Esophagus muscularis mucosa (tissue), 4 donors: Measurements from ENCODE around the gene GABRA4. TPM values are rescaled to one million over a fixed set of nuclear protein-coding genes. Genes with fewer than 3 reads are reported as not detected.

Experiments used
- DNase-seq: peaks from one replicate; pipeline ENCODE4 v3.0.0-alpha.2; 2017; ENCODE audit errors: extremely low spot score
- H3K27ac ChIP-seq, 4 donors: fragments of 200-600 bp; sonication (generic); replicated peaks in 1 of 4; 1 replicate in 3 of 4; 2 replicates in 1 of 4; pipeline ENCODE4 v1.5.1; 2016 to 2019; ENCODE audit warnings: mild to moderate bottlenecking in 1 of 4
- H3K27me3 ChIP-seq, 4 donors: fragments of 200-600 bp; sonication (generic); one replicate each; pipeline versions ENCODE4 v1.5.1 to v1.6.0; 2016 to 2019
- H3K36me3 ChIP-seq, 4 donors: fragments of 200-600 bp; sonication (generic); one replicate each; pipeline ENCODE4 v1.5.1; 2016 to 2019
- H3K4me1 ChIP-seq, 4 donors: fragments of 200-600 bp; sonication (generic); one replicate each; pipeline ENCODE4 v1.5.1; 2016 to 2019
- H3K4me3 ChIP-seq, 4 donors: fragments of 200-600 bp; sonication (generic); 1 replicate in 2 of 4; 2 replicates in 2 of 4; pipeline ENCODE4 v1.5.1; 2016 to 2019; ENCODE audit warnings: mild to moderate bottlenecking in 4 of 4, moderate library complexity in 1 of 4
- H3K9me3 ChIP-seq, 4 donors: fragments of 200-600 bp; sonication (generic); 1 replicate in 3 of 4; 2 replicates in 1 of 4; pipeline ENCODE4 v1.5.1; 2016 to 2019
- EP300 ChIP-seq: sonication (generic); formaldehyde crosslinking; IDR thresholded peaks from one replicate; pipeline ENCODE4 v1.6.1; 2017; ENCODE audit warnings: antibody characterized with exemption
- POLR2A ChIP-seq: fragments of 450-650 bp; IDR thresholded peaks from one replicate; pipeline ENCODE4 v1.6.1; 2017; ENCODE audit warnings: antibody characterized with exemption, moderate library complexity, mild to moderate bottlenecking, low read depth
- POLR2AphosphoS5 ChIP-seq, 2 donors: sonication (generic); formaldehyde crosslinking; IDR thresholded peaks; one replicate each; pipeline ENCODE4 v1.6.1; 2017; ENCODE audit warnings: antibody characterized with exemption in 2 of 2
- WGBS: methylation state at CpG from one replicate; pipeline ENCODE4 v1.1.5; 2018; 5-methylcytosine and 5-hydroxymethylcytosine counted together
- intact Hi-C: fragments of 100-400 bp; cut with DNase I; formaldehyde crosslinking; loops from one replicate; pipeline ENCODE4 v1.15.1; 2023
- total RNA-seq, 4 donors: library from RNA; depleted of rRNA; stranded (reverse); fragments of >200 nt; gene quantifications; one replicate each; pipeline versions ENCODE4 v1.1.0 to v1.2.1, GENCODE V29; 2016
- TF ChIP-seq, protein P1 (sequence below), 3 experiments: fragments of 200-600 bp in 2 of 3; fragments of 450-650 bp in 1 of 3; sonication (generic) in 2 of 3; IDR thresholded peaks; one replicate each; pipeline ENCODE4 v1.5.1; 2017 to 2019; ENCODE audit warnings: antibody characterized with exemption in 3 of 3, mild to moderate bottlenecking in 2 of 3, moderate library complexity in 1 of 3

Gene GABRA4
- total RNA-seq, 4 donors from 2014 or later, result under 0.01 TPM; not detected in 2

DNA sequence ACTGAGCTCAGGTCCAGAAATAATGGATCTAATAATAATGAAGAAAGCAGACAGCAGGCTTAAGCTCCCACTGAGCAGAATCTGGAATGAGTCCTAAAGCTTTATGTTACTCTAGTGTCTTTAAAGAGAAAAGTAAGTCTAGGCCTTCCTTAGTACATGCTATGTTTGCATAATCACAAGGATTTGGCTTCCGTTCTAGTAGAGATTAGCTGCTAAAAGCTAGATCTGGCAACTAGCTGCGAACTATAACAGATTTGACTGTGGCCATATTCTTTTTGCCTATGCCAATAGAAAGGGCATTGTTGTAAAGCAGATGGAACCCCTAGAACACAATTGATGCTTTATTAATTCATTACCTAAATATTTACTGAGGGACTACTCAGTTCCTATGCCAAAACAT is 103.3 kb downstream of the GABRA4 start:
- DNase-seq, result no peak
- intact Hi-C loops, result no loop called here
- no peak overlapping the region for H3K27ac ChIP-seq

DNA sequence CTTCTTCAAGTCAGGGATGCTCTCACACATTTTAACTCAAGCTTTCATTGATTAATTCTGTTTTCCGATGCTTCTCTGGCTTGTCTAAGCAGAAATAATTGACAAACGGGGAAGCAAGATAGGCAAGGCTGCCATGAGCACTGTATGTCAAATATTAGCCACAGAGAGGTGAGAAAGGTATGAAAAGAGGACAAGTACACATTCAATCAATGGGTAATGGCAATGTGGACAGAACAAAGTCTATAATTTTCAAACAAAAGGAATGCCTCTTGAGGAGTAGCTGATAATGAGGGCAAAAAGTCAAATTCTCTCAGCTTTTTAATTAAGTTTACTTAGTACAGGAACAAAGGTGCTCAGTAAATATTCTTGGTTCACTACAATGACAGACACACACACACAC is 104.0 kb downstream of the GABRA4 start:
- TF ChIP-seq EP300, result no peak
- TF ChIP-seq POLR2A, result no peak
- TF ChIP-seq POLR2AphosphoS5 (IDR thresholded peaks at IDR 0.05), result no peak
- TF ChIP-seq, protein P1, sequence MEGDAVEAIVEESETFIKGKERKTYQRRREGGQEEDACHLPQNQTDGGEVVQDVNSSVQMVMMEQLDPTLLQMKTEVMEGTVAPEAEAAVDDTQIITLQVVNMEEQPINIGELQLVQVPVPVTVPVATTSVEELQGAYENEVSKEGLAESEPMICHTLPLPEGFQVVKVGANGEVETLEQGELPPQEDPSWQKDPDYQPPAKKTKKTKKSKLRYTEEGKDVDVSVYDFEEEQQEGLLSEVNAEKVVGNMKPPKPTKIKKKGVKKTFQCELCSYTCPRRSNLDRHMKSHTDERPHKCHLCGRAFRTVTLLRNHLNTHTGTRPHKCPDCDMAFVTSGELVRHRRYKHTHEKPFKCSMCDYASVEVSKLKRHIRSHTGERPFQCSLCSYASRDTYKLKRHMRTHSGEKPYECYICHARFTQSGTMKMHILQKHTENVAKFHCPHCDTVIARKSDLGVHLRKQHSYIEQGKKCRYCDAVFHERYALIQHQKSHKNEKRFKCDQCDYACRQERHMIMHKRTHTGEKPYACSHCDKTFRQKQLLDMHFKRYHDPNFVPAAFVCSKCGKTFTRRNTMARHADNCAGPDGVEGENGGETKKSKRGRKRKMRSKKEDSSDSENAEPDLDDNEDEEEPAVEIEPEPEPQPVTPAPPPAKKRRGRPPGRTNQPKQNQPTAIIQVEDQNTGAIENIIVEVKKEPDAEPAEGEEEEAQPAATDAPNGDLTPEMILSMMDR (IDR thresholded peaks at IDR 0.05), result no peak
- H3K27me3 ChIP-seq, result no peaks in the 10 kb centered on the region
- intact Hi-C loops, result no loop called here
- DNase-seq, result no peak
- H3K9me3 ChIP-seq, result no peaks in the 10 kb centered on the region
- H3K4me1 ChIP-seq, result no peaks in the 10 kb centered on the region
- 77% methylated on average over 2 of the region's 2 CpGs for WGBS
- no peak overlapping the region for H3K27ac ChIP-seq
- no peaks in the 10 kb centered on the region for H3K36me3 ChIP-seq
- no peak overlapping the region for H3K4me3 ChIP-seq

More for the DNA sequence above, 103.3 kb downstream of the GABRA4 start:
- TF ChIP-seq POLR2A (no peak), POLR2AphosphoS5 (IDR thresholded peaks at IDR 0.05) (no peak), EP300 (no peak)
- TF ChIP-seq, protein P1 (IDR thresholded peaks at IDR 0.05), result no peak
- H3K9me3 ChIP-seq, result no peaks in the 10 kb centered on the region
- H3K4me1 ChIP-seq, result no peaks in the 10 kb centered on the region
- H3K27me3 ChIP-seq, result no peaks in the 10 kb centered on the region
- no peaks in the 10 kb centered on the region for H3K36me3 ChIP-seq
- H3K4me3 ChIP-seq, result no peak overlapping the region
- WGBS, result 35% methylated on average over 2 of the region's 2 CpGs

DNA sequence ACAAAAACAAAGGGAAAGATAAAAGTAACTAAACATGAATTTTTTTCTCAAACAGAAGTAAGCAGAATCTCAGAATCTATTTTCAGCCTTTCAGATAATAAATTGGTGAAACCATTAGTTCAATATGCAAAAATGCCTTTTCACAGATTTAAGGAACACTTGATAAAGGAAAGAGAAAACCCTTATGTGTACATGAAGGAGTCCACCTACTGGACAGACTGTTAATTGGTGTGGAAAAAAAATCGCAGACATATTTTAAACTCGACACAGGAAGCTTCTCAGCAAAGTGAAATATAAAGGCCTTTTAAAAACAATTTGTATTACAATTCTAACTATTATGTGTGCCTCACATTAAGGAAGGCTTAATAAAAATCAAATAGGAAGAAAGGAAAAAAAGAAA is 106.7 kb downstream of the GABRA4 start:
- intact Hi-C loops, result no loop called here
- Histone ChIP-seq H3K27me3 (no peaks in the 10 kb centered on the region), H3K4me3 (no peak overlapping the region), H3K27ac (no peak overlapping the region), H3K9me3 (no peaks in the 10 kb centered on the region), H3K36me3 (no peaks in the 10 kb centered on the region), H3K4me1 (no peaks in the 10 kb centered on the region)
- DNase-seq, result no peak
- WGBS, result 14% methylated on average over 2 of the region's 2 CpGs
- TF ChIP-seq EP300, result no peak
- TF ChIP-seq, protein P1 (IDR thresholded peaks at IDR 0.05), result peak in 1 of 3 experiments; percentile 5
- no peak for TF ChIP-seq POLR2A
- no peak for TF ChIP-seq POLR2AphosphoS5 (IDR thresholded peaks at IDR 0.05)

DNA sequence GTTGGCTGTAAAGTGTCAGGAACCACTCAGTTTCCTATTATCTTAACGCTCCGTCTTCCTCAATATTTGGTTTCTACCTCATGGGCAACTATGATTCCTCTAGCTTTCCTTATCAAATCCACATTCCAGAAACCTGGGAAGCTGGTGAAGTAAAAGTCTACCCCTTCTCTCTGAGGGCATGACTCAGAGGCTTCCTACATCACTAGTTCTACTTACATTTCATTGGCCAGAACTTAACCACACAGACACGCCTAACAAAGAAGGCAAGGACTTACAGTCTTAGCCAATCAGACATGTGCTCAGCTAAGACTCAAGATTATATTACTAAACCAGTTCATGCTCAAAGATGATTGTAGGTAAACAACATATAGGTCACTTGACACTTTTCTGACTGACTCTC is 114.7 kb downstream of the GABRA4 start:
- H3K4me3 ChIP-seq, result no peak overlapping the region
- no peak for TF ChIP-seq POLR2AphosphoS5 (IDR thresholded peaks at IDR 0.05)
- no peak for TF ChIP-seq EP300
- no peak for TF ChIP-seq POLR2A
- TF ChIP-seq, protein P1 (IDR thresholded peaks at IDR 0.05), result no peak
- WGBS, result 91% methylated on average over 3 of the region's 3 CpGs
- H3K27me3 ChIP-seq, result no peaks in the 10 kb centered on the region
- intact Hi-C loops, result no loop called here
- H3K36me3 ChIP-seq, result no peaks in the 10 kb centered on the region
- H3K27ac ChIP-seq, result no peak overlapping the region
- H3K4me1 ChIP-seq, result no peaks in the 10 kb centered on the region
- no peaks in the 10 kb centered on the region for H3K9me3 ChIP-seq
- DNase-seq, result no peak

DNA sequence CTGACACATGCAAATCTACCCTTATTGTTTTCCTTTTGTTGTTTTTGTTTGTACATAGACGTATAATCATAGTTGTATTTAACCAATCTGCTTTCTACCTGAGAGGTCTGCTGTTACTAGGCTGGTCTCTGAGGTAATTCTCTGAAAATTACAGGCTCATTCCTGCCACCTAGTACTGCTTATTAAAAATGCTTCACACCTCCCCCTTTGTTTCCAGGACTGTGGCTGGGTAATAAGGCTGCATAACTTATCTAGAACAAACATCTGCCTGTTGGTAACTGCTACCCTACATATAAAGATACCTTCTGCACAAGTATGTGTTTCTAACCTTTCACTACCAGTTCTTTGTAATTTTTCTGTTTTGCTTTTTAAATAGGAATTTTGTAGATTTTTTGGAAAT is 118.6 kb downstream of the GABRA4 start:
- Histone ChIP-seq H3K27ac (no peak overlapping the region), H3K4me3 (no peak overlapping the region), H3K27me3 (no peaks in the 10 kb centered on the region), H3K9me3 (peaks cover 0 to 5% (median 2%) of the 10 kb centered on the region in 4 donors), H3K4me1 (no peaks in the 10 kb centered on the region), H3K36me3 (no peaks in the 10 kb centered on the region)
- intact Hi-C loops, result no loop called here
- WGBS, result 72% methylated on average over 1 of the region's 1 CpG
- TF ChIP-seq, protein P1 (IDR thresholded peaks at IDR 0.05), result no peak
- TF ChIP-seq EP300 (no peak), POLR2A (no peak), POLR2AphosphoS5 (IDR thresholded peaks at IDR 0.05) (no peak)
- DNase-seq, result no peak
